ENCODE measurements around the gene CBLB. TPM values are rescaled to one million over a fixed set of nuclear protein-coding genes. Genes with fewer than 3 reads are reported as not detected.
"Not testable (repeated sequence)": the region's sequence is repeated elsewhere in the genome, so short reads cannot be mapped to it uniquely, and the experiment has no call there.

Gene CBLB
- total RNA-seq, 2 experiments from 2014 or later, result 72.8 to 78.9 TPM

DNA sequence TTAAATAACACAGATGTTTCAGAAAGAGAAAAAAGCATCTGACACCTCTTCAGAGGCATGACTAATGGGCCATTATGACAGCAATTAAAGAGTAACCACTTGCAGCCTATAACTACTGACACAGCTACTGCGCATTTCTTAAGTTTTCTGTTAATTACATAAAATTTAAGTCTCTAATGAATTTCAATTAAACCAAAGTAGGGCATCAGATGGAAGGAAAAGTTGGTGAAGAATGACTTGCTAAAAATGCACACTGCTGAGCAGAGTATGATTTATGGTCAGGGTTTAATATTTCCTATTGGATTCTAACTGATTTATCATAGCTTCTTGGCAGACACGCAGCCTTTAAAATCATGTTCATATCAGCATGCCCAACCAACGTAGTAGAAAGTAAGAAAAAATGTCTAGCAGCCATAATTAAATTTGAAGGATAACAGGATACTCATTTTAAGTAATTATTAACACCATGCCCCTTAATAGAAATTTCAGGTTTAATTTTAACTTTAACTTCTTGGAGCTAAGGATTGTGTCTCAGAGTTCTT lies 140.0 kb downstream of the CBLB start:
- intact Hi-C loops (cut with micrococcal nuclease), result no loop called here
- Mint-ChIP-seq H3K36me3 (ENCODE audit: low read depth) (peaks cover 49% of the 10 kb centered on the region), H3K27ac (no peak overlapping the region), H3K27me3 (ENCODE audit: low read depth) (no peaks in the 10 kb centered on the region), H3K4me1 (ENCODE audit: low read depth) (peaks cover 13% of the 10 kb centered on the region), H3K9me3 (peaks cover 12% of the 10 kb centered on the region), H3K4me3 (no peak overlapping the region)
- DNase-seq, result no peak
- CTCF ChIA-PET, result interaction anchor here (0.9 kb wide), 1 partner anchor 87 kb away, joined by 4 read pairs; no protein-coding TSS in a partner anchor

DNA sequence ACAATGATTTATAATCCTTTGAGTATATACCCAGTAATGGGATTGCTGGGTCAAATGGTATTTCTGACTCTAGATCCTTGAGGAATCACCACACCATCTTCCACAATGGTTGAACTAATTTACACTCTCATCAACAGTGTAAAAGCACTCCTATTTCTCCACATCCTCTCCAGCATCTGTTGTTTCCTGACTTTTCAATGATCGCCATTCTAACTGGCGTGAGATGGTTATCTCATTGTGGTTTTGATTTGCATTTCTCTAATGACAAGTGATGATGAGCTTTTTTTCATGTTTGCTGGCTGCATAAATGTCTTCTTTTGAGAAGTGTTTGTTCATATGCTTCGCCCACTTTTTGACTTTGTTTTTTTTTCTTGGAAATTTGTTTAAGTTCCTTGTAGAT lies 141.8 kb downstream of the CBLB start:
- H3K9me3 Mint-ChIP-seq, result peaks cover 12% of the 10 kb centered on the region
- CTCF ChIA-PET; H3K4me3 Mint-ChIP-seq; H3K27me3 Mint-ChIP-seq (ENCODE audit: low read depth); DNase-seq; H3K27ac Mint-ChIP-seq; intact Hi-C loops (cut with micrococcal nuclease): not testable (repeated sequence)
- peaks cover 21% of the 10 kb centered on the region for H3K4me1 Mint-ChIP-seq (ENCODE audit: low read depth)
- peaks cover 41% of the 10 kb centered on the region for H3K36me3 Mint-ChIP-seq (ENCODE audit: low read depth)

- no peaks in the 10 kb centered on the region for H3K27me3 Mint-ChIP-seq (ENCODE audit: low read depth)
- no peak for DNase-seq
- H3K36me3 Mint-ChIP-seq (ENCODE audit: low read depth), result peaks cover 47% of the 10 kb centered on the region
- no peak overlapping the region for H3K4me3 Mint-ChIP-seq
- peaks cover 11% of the 10 kb centered on the region for H3K9me3 Mint-ChIP-seq
- CTCF ChIA-PET, result no interaction called here
- H3K4me1 Mint-ChIP-seq (ENCODE audit: low read depth), result peaks cover 21% of the 10 kb centered on the region
- H3K27ac Mint-ChIP-seq, result no peak overlapping the region
- intact Hi-C loops (cut with micrococcal nuclease), result no loop called here
These were observed 145.8 kb downstream of the CBLB start for GRCh38 chr3:105722943-105723556.

DNA sequence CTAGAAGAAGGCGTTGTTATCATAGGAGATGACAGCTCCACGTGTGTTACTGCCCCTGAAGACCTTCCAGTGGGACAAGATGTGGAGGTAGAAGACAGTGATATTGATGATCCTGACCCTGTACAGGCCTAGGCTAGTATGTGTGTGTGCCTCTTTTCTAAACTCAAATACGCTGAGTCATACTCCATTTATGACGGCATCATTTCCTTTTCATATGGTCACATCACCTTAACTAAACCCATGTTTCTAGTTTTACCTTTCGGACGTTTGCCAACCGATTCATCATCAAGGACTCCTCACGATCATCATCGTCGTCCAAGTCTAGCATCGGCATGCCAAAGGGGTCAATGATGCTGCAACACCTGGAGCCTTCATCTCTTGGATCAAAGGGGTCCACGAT lies 149.0 kb downstream of the CBLB start:
- CTCF ChIA-PET, result no interaction called here

DNA sequence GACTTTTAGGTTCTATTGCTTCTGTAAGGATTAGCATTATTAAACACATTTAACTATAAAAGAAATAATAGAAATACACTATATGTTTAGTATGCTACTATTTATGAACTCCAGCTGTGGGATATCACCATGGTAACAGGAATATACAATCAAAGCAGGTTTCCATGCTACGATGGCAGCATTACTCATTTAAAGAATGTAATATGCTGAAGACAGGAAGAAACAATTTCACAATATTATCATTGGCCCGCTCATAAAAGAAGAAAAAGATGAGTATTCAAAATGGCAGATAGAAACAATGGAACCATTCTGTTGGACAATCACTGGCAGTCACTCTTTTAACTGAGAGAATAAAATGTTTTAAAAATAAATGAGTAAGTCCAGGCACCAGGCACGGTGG lies 153.4 kb downstream of the CBLB start:
- Mint-ChIP-seq H3K27me3 (ENCODE audit: low read depth) (no peaks in the 10 kb centered on the region), H3K27ac (no peak overlapping the region), H3K4me1 (ENCODE audit: low read depth) (peaks cover 12% of the 10 kb centered on the region), H3K36me3 (ENCODE audit: low read depth) (peaks cover 51% of the 10 kb centered on the region), H3K4me3 (no peak overlapping the region), H3K9me3 (no peaks in the 10 kb centered on the region)
- DNase-seq, result no peak
- CTCF ChIA-PET, result no interaction called here
- intact Hi-C loops (cut with micrococcal nuclease), result no loop called here

More for the DNA sequence above, 149.0 kb downstream of the CBLB start:
- intact Hi-C loops (cut with micrococcal nuclease), result no loop called here
- Mint-ChIP-seq H3K27ac (no peak overlapping the region), H3K27me3 (ENCODE audit: low read depth) (no peaks in the 10 kb centered on the region), H3K36me3 (ENCODE audit: low read depth) (peaks cover 49% of the 10 kb centered on the region), H3K4me1 (ENCODE audit: low read depth) (peaks cover 19% of the 10 kb centered on the region), H3K4me3 (no peak overlapping the region), H3K9me3 (no peaks in the 10 kb centered on the region)
- no peak for DNase-seq

DNA sequence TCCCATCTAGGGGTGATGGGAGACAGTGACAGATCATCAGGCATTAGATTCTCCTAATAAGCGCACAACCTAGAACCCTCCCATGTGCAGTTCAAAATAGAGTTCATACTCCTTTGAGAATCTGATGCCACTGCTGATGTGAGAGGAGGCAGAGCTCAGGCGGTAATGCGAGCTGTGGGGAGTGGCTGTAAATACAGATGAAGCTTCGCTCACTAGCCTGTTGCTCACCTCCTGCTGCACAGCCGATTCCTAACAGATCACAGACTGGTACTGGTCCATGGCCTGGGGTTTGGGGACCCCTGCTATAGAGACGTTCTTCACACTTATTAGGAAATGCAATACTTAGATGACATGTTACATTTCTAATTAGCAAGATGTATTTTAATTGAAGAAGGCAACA lies 154.4 kb downstream of the CBLB start:
- Mint-ChIP-seq H3K9me3 (no peaks in the 10 kb centered on the region), H3K27me3 (ENCODE audit: low read depth) (no peaks in the 10 kb centered on the region), H3K27ac (no peak overlapping the region), H3K4me3 (no peak overlapping the region), H3K36me3 (ENCODE audit: low read depth) (peaks cover 51% of the 10 kb centered on the region), H3K4me1 (ENCODE audit: low read depth) (peaks cover 18% of the 10 kb centered on the region)
- no peak for DNase-seq
- CTCF ChIA-PET, result no interaction called here
- intact Hi-C loops (cut with micrococcal nuclease), result no loop called here

DNA sequence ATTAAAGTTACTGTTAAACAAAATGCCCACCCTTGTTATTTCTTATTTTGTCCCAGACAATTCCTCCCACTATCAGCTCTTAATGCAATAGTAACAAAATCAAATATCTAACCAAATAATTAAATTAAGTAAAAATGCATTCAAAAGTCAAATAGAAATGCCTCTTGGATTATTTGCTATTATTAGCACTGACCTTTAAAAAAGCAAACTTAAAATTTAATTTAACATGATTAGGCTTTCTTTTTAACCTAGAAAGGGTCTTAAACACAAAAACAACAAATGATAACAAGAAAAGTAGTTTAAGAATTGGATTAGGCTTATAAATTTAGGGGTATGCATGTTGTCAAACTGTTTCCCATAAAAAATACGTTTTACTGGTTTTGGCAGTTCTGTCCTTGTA lies 159.8 kb downstream of the CBLB start:
- intact Hi-C loops (cut with micrococcal nuclease), result no loop called here
- peaks cover 26% of the 10 kb centered on the region for H3K36me3 Mint-ChIP-seq (ENCODE audit: low read depth)
- H3K4me3 Mint-ChIP-seq, result no peak overlapping the region
- no peak for DNase-seq
- H3K27ac Mint-ChIP-seq, result no peak overlapping the region
- H3K27me3 Mint-ChIP-seq (ENCODE audit: low read depth), result no peaks in the 10 kb centered on the region
- H3K4me1 Mint-ChIP-seq (ENCODE audit: low read depth), result peaks cover 16% of the 10 kb centered on the region
- CTCF ChIA-PET, result no interaction called here
- no peaks in the 10 kb centered on the region for H3K9me3 Mint-ChIP-seq

DNA sequence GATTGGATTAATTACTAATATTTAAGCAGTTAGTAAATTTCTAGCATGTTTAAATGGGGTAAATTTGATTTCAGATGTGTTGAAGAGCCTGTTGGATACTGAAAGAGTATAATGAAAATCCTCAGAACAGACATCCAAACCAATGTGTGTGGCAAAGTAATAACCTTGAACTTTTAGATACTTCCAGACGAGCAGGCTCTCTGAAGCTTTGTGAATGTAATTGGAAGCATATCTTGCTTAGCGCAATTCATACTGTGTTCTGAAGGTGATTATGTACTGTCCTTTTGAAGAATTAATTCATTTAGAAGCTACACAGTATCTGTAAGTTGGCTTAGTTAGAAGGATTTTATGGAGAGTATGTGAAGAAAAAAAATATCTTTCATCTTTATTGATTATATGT lies 161.8 kb downstream of the CBLB start:
- no peak for DNase-seq
- intact Hi-C loops (cut with micrococcal nuclease), result no loop called here
- Mint-ChIP-seq H3K9me3 (no peaks in the 10 kb centered on the region), H3K36me3 (ENCODE audit: low read depth) (peaks cover 29% of the 10 kb centered on the region), H3K27ac (no peak overlapping the region), H3K4me3 (no peak overlapping the region), H3K27me3 (ENCODE audit: low read depth) (no peaks in the 10 kb centered on the region), H3K4me1 (ENCODE audit: low read depth) (peaks cover 18% of the 10 kb centered on the region)
- CTCF ChIA-PET, result interaction anchor here (0.8 kb wide), 1 partner anchor 80 kb away, joined by 3 read pairs; no protein-coding TSS in a partner anchor

- no peak for DNase-seq
- Mint-ChIP-seq H3K4me3 (no peak overlapping the region), H3K27ac (no peak overlapping the region), H3K9me3 (no peaks in the 10 kb centered on the region), H3K4me1 (ENCODE audit: low read depth) (peaks cover 17% of the 10 kb centered on the region), H3K36me3 (ENCODE audit: low read depth) (peaks cover 38% of the 10 kb centered on the region), H3K27me3 (ENCODE audit: low read depth) (no peaks in the 10 kb centered on the region)
- CTCF ChIA-PET, result interaction anchor here (0.5 kb wide), 1 partner anchor 350 kb away, joined by 4 read pairs; no protein-coding TSS in a partner anchor
- intact Hi-C loops (cut with micrococcal nuclease), result no loop called here
These were observed 163.9 kb downstream of the CBLB start for GRCh38 chr3:105704726-105705410.

DNA sequence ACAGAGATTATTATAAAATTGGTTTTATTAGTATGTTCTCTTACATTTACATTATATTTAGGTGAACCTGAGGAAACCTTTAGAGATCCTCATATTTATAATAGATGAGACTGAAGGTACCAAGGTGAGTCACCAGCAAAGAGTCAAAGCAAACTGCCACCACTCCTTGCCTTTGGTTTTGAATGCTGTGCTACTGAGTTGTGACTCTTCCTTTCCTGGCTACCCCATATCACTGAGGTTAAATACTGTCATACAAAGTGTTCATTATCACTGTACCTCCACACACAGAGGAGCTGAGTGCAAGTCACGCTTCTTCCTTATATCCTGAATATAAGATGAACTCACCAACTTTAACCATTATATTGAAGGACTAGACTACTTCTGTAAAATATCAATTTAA lies 168.2 kb downstream of the CBLB start:
- peak overlapping the region; percentile 47 for H3K27ac Mint-ChIP-seq
- intact Hi-C loops (cut with micrococcal nuclease), result loop anchor here (1.0 kb wide), 1 partner anchor 166 kb away; no protein-coding TSS in a partner anchor
- CTCF ChIA-PET, result no interaction called here

DNA sequence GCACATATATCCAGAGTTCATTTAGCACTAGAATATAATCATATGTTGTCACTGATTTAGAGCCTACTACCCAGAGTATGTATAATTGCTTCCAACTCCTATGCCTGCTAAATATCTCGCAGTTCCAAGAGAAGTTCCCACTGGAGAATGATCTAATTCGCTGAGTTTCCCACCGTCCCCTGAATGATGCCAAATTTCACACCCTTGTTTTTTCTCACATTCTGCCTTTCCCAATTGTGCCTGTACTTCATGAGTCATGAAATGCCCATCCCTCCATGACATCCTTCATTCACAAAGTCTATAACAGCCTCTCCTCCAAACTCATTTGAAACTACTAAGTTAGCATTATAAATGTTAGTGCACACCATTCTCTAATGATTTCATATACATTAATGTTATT lies 177.2 kb downstream of the CBLB start:
- Mint-ChIP-seq H3K9me3 (no peaks in the 10 kb centered on the region), H3K27ac (no peak overlapping the region), H3K36me3 (ENCODE audit: low read depth) (peaks cover 37% of the 10 kb centered on the region), H3K27me3 (ENCODE audit: low read depth) (no peaks in the 10 kb centered on the region), H3K4me3 (no peak overlapping the region), H3K4me1 (ENCODE audit: low read depth) (peaks cover 30% of the 10 kb centered on the region)
- CTCF ChIA-PET, result no interaction called here
- intact Hi-C loops (cut with micrococcal nuclease), result loop anchor here (10.0 kb wide), 1 partner anchor 1373 kb away; no protein-coding TSS in a partner anchor
- no peak for DNase-seq

More for the DNA sequence above, 168.2 kb downstream of the CBLB start:
- H3K27me3 Mint-ChIP-seq (ENCODE audit: low read depth), result no peaks in the 10 kb centered on the region
- peaks cover 47% of the 10 kb centered on the region for H3K36me3 Mint-ChIP-seq (ENCODE audit: low read depth)
- peak; percentile 43 for DNase-seq
- H3K4me3 Mint-ChIP-seq, result no peak overlapping the region
- no peaks in the 10 kb centered on the region for H3K9me3 Mint-ChIP-seq
- peaks cover 26% of the 10 kb centered on the region for H3K4me1 Mint-ChIP-seq (ENCODE audit: low read depth)

DNA sequence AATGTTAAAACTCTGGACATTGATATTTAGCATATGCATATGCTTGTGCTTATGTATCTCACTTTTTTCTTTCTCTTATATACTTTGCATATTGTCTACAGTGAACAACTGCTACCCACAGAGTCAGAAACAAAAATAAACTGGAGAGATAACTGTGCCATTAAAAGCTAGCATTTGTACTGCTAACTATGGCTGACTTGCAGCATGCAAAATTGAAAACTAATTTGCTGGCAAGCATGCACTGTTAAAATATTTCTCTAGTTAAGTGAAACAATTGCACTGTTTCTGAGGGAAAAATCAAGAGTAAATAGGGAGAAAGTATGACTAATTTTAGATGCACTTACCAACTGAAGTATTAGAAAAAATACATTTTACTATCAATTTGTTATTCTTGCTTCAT lies 177.8 kb downstream of the CBLB start:
- CTCF ChIA-PET, result no interaction called here
- peaks cover 33% of the 10 kb centered on the region for H3K4me1 Mint-ChIP-seq (ENCODE audit: low read depth)
- no peaks in the 10 kb centered on the region for H3K27me3 Mint-ChIP-seq (ENCODE audit: low read depth)
- peaks cover 36% of the 10 kb centered on the region for H3K36me3 Mint-ChIP-seq (ENCODE audit: low read depth)
- no peak overlapping the region for H3K27ac Mint-ChIP-seq
- H3K4me3 Mint-ChIP-seq, result no peak overlapping the region
- DNase-seq, result no peak
- intact Hi-C loops (cut with micrococcal nuclease), result loop anchor here (10.0 kb wide), 1 partner anchor 1374 kb away; no protein-coding TSS in a partner anchor
- H3K9me3 Mint-ChIP-seq, result no peaks in the 10 kb centered on the region

Data from activated naive CD4-positive, alpha-beta T cell treated with anti-CD3 and anti-CD28 coated beads for 36 hours (primary cell).